GM12892 (cell line): Measurements from ENCODE around the gene ATG16L1.

Experiments used
- POLR2A ChIP-seq: IDR thresholded peaks from 2 replicates; pipeline ENCODE4 v1.6.1; 2011; ENCODE audit warnings: low read depth, low read length, control low read depth
- TAF1 ChIP-seq: IDR thresholded peaks from 2 replicates; pipeline ENCODE4 v1.6.1; 2011; ENCODE audit warnings: low read depth, mild to moderate bottlenecking, control low read depth, low read length, borderline replicate concordance

- TF ChIP-seq POLR2A (no peak), TAF1 (no peak)
Measured at GRCh38 chr2:233209117-233209532, 42.3 kb upstream of the ATG16L1 start.
